ENCODE results near the gene TMEM140. TPM values are rescaled to one million over a fixed set of nuclear protein-coding genes. Genes with fewer than 3 reads are reported as not detected.

The TMEM140 gene
- polyA plus RNA-seq, 3 donors from 2014 or later, result 14.5 to 47.5 (median 17.6) TPM

DNA sequence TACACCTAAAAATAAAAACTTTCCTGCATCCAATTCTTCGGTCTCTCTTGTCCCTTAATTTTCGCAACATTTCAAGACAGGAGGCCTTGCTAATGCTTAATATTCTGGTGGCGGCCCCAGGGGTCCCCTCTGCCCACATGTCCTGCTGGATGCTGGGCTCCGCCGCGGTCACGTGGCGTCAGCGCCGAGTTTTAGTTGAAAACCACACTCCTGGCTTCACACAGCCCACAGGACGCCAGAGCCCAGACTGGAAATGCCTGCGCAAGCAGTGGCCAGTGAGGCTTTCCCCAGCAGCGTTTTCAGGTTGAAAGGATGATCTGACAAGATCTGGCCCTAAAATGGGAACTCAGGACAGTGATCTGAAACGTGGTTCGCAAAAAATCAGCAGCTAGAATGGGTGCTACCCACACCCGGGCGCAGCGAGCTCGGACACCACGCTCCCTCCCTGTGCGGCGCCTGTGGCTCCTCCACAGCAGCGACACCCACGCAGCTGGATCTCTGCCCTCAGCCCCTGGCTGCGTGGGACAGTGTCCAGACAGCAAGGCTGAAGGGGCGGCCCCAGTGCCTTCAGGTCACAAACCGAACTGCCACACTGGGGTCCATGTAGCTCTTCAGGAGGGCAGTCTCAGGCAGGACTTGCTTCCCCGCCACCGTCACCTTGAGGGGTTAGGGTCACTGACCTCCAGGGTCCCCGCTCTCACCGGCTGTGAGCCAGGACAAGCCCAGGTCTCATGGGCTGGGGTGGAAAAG is 34.2 kb downstream of the TMEM140 start:
- no peak for DNase-seq
- Mint-ChIP-seq H3K27me3 (ENCODE audit: low read depth in 3 of 3) (peaks cover 0 to 7% (median 3%) of the 10 kb centered on the region in 3 donors), H3K27ac (no peak overlapping the region), H3K4me3 (no peak overlapping the region), H3K36me3 (peaks cover 31 to 55% (median 51%) of the 10 kb centered on the region in 3 donors), H3K4me1 (peaks cover 0 to 1% of the 10 kb centered on the region in 2 donors), H3K9me3 (peaks cover 10 to 45% (median 37%) of the 10 kb centered on the region in 6 donors)

DNA sequence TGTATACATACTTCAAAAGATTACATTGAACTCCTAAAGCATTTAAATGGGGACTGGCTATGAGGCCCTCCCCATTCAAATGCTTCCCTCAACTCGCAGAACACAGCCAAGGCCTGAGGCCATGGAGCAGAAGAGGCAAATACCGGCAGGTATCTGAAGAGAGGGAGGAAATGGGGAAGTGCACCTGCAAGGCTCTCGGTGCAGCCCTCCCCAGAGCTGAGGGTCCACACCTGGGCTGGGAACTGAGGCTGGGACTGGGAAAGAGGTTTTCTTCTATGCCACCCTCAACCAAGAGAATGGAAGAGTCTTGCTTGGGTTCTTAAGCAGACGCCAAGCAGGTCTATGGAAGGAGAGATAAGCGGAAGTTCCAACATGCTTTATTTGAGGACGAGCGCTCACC is 35.6 kb downstream of the TMEM140 start:
- Mint-ChIP-seq H3K27me3 (ENCODE audit: low read depth in 3 of 3) (peaks cover 0 to 7% (median 3%) of the 10 kb centered on the region in 3 donors), H3K36me3 (peaks cover 41 to 66% (median 61%) of the 10 kb centered on the region in 3 donors), H3K4me3 (no peak overlapping the region), H3K9me3 (peaks cover 10 to 45% (median 37%) of the 10 kb centered on the region in 6 donors), H3K27ac (no peak overlapping the region), H3K4me1 (peaks cover 0 to 1% of the 10 kb centered on the region in 2 donors)
- DNase-seq, result no peak

GRCh38 chr7:135184254-135184841 is 36.5 kb downstream of the TMEM140 start:
- Mint-ChIP-seq H3K36me3 (peaks cover 47 to 62% (median 58%) of the 10 kb centered on the region in 3 donors), H3K27me3 (ENCODE audit: low read depth in 3 of 3) (peaks cover 0 to 7% (median 3%) of the 10 kb centered on the region in 3 donors), H3K9me3 (peaks cover 10 to 40% (median 30%) of the 10 kb centered on the region in 6 donors), H3K4me3 (no peak overlapping the region), H3K4me1 (peaks cover 0 to 1% of the 10 kb centered on the region in 2 donors), H3K27ac (no peak overlapping the region)
- DNase-seq, result no peak

GRCh38 chr7:135185471-135186260 is 37.8 kb downstream of the TMEM140 start:
- H3K27me3 Mint-ChIP-seq (ENCODE audit: low read depth in 3 of 3), result peaks cover 0 to 5% (median 3%) of the 10 kb centered on the region in 3 donors
- H3K4me1 Mint-ChIP-seq, result peaks cover 0 to 1% of the 10 kb centered on the region in 2 donors
- no peak for DNase-seq
- peaks cover 49 to 69% (median 59%) of the 10 kb centered on the region in 3 donors for H3K36me3 Mint-ChIP-seq
- peaks cover 7 to 29% (median 21%) of the 10 kb centered on the region in 6 donors for H3K9me3 Mint-ChIP-seq
- no peak overlapping the region for H3K27ac Mint-ChIP-seq
- H3K4me3 Mint-ChIP-seq, result no peak overlapping the region

DNA sequence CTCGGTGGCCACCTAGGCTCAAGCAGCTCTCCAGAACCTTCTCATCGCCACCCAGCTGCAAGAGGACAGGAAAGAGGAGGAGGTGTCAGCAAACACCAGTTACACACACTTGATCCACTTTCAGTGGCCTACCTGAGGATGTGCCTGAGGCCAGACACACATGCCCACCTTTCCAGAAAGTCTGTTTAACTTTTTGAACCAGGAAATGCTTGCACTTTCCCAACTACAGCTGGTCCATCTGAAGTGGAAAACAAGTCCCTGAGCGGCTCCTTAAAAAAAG is 38.3 kb downstream of the TMEM140 start:
- no peak overlapping the region for H3K27ac Mint-ChIP-seq

GRCh38 chr7:135186841-135187253 is 39.0 kb downstream of the TMEM140 start:
- Mint-ChIP-seq H3K4me3 (no peak overlapping the region), H3K36me3 (peaks cover 49 to 68% (median 60%) of the 10 kb centered on the region in 3 donors), H3K27me3 (ENCODE audit: low read depth in 3 of 3) (peaks cover 0 to 5% (median 3%) of the 10 kb centered on the region in 3 donors), H3K27ac (peak overlapping the region in 1 of 6 donors; percentile 58), H3K4me1 (peaks cover 0 to 1% of the 10 kb centered on the region in 2 donors), H3K9me3 (peaks cover 0 to 17% (median 10%) of the 10 kb centered on the region in 6 donors)
- no peak for DNase-seq

More for the DNA sequence above, 38.3 kb downstream of the TMEM140 start:
- Mint-ChIP-seq H3K36me3 (peaks cover 51 to 70% (median 62%) of the 10 kb centered on the region in 3 donors), H3K4me1 (peaks cover 0 to 1% of the 10 kb centered on the region in 2 donors), H3K9me3 (peaks cover 5 to 24% (median 16%) of the 10 kb centered on the region in 6 donors), H3K4me3 (no peak overlapping the region), H3K27me3 (ENCODE audit: low read depth in 3 of 3) (peaks cover 0 to 5% (median 3%) of the 10 kb centered on the region in 3 donors)
- DNase-seq, result no peak

DNA sequence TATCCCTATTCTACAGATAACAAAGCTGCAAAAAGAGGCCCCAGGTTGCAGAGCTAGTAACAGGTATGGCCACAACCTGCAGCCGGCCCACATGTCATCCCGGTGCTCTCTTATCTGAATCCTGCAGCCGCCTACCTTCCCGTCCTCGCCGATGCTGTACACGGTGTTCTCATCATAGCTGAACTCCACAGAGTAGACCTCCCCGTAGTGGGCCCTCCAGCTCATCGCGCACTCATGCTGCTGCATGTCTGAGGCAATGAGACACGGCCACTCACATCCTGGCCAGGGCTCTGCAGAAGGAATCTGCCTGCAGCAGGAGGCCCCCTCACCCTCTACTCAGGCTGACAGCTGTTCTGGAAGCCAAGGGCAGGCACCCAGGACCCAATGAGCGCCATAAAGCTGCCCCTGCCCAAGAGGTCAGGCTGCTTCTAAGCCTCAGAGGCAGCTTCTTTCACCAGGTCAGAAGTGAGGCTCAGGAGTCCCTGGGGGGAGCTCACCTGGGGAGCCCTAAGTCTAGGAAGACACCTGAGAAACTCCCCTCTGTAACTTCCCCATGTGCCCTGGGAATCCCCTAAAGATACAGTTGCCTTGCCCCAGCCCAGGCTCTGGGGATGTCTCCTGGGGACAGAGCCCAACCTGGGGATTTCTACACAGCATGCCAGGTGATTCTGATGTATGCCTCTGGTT is 40.6 kb downstream of the TMEM140 start:
- Mint-ChIP-seq H3K36me3 (peaks cover 49 to 68% (median 63%) of the 10 kb centered on the region in 3 donors), H3K4me1 (peaks cover 0 to 1% of the 10 kb centered on the region in 2 donors), H3K9me3 (peaks cover 0 to 2% (median 0%) of the 10 kb centered on the region in 6 donors), H3K27ac (no peak overlapping the region), H3K27me3 (ENCODE audit: low read depth in 3 of 3) (peaks cover 0 to 3% (median 0%) of the 10 kb centered on the region in 3 donors), H3K4me3 (no peak overlapping the region)
- no peak for DNase-seq

- Mint-ChIP-seq H3K4me3 (no peak overlapping the region), H3K36me3 (peaks cover 41 to 68% (median 63%) of the 10 kb centered on the region in 3 donors), H3K27me3 (ENCODE audit: low read depth in 3 of 3) (no peaks in the 10 kb centered on the region), H3K9me3 (no peaks in the 10 kb centered on the region), H3K27ac (no peak overlapping the region), H3K4me1 (peaks cover 0 to 1% of the 10 kb centered on the region in 2 donors)
- no peak for DNase-seq
Measured at GRCh38 chr7:135189221-135189662, 41.4 kb downstream of the TMEM140 start.

GRCh38 chr7:135189961-135190360 is 42.1 kb downstream of the TMEM140 start:
- H3K36me3 Mint-ChIP-seq, result peaks cover 42 to 66% (median 66%) of the 10 kb centered on the region in 3 donors
- H3K4me3 Mint-ChIP-seq, result no peak overlapping the region
- no peaks in the 10 kb centered on the region for H3K27me3 Mint-ChIP-seq (ENCODE audit: low read depth in 3 of 3)
- H3K27ac Mint-ChIP-seq, result no peak overlapping the region
- no peaks in the 10 kb centered on the region for H3K9me3 Mint-ChIP-seq
- no peak for DNase-seq
- H3K4me1 Mint-ChIP-seq, result peaks cover 0 to 1% of the 10 kb centered on the region in 2 donors

GRCh38 chr7:135190703-135191102 is 42.8 kb downstream of the TMEM140 start:
- H3K36me3 Mint-ChIP-seq, result peaks cover 47 to 65% (median 63%) of the 10 kb centered on the region in 3 donors
- H3K27me3 Mint-ChIP-seq (ENCODE audit: low read depth in 3 of 3), result no peaks in the 10 kb centered on the region
- peak overlapping the region in 1 of 6 donors; percentile 47 for H3K27ac Mint-ChIP-seq
- no peak for DNase-seq
- no peak overlapping the region for H3K4me3 Mint-ChIP-seq
- peaks cover 0 to 1% of the 10 kb centered on the region in 2 donors for H3K4me1 Mint-ChIP-seq
- H3K9me3 Mint-ChIP-seq, result no peaks in the 10 kb centered on the region

GRCh38 chr7:135192914-135193536 is 45.2 kb downstream of the TMEM140 start:
- Mint-ChIP-seq H3K36me3 (peaks cover 41 to 68% (median 56%) of the 10 kb centered on the region in 3 donors), H3K4me3 (no peak overlapping the region), H3K27me3 (ENCODE audit: low read depth in 3 of 3) (no peaks in the 10 kb centered on the region), H3K4me1 (no peaks in the 10 kb centered on the region), H3K9me3 (no peaks in the 10 kb centered on the region), H3K27ac (no peak overlapping the region)
- DNase-seq, result no peak

GRCh38 chr7:135193615-135194081 is 45.8 kb downstream of the TMEM140 start:
- no peak overlapping the region for H3K4me3 Mint-ChIP-seq
- H3K27ac Mint-ChIP-seq, result no peak overlapping the region
- DNase-seq, result no peak
- H3K4me1 Mint-ChIP-seq, result no peaks in the 10 kb centered on the region
- no peaks in the 10 kb centered on the region for H3K9me3 Mint-ChIP-seq
- H3K27me3 Mint-ChIP-seq (ENCODE audit: low read depth in 3 of 3), result no peaks in the 10 kb centered on the region
- H3K36me3 Mint-ChIP-seq, result peaks cover 40 to 68% (median 53%) of the 10 kb centered on the region in 3 donors
